Muscle layer of colon (tissue), 2 donors: Measurements from ENCODE around the gene IFIT2.
"Not testable (repeated sequence)": the region's sequence is repeated elsewhere in the genome, so short reads cannot be mapped to it uniquely, and the experiment has no call there.

ENCODE experiments used
- H3K27ac ChIP-seq: one replicate; pipeline ENCODE4 v1.7.0; 2013; ENCODE audit warnings: low read depth, mild to moderate bottlenecking, low read length, moderate library complexity
- H3K27me3 ChIP-seq, 2 donors: one replicate each; pipeline ENCODE4 v1.7.0; 2013; ENCODE audit warnings: low read length in 2 of 2, mild to moderate bottlenecking in 2 of 2; ENCODE audit not compliant: insufficient read depth in 2 of 2, control insufficient read depth in 1 of 2
- H3K36me3 ChIP-seq: one replicate; pipeline ENCODE4 v1.7.0; 2013; ENCODE audit warnings: mild to moderate bottlenecking, low read length; ENCODE audit not compliant: insufficient read depth
- H3K4me1 ChIP-seq: one replicate; pipeline ENCODE4 v1.7.0; 2013; ENCODE audit warnings: mild to moderate bottlenecking, low read length; ENCODE audit not compliant: insufficient read depth
- H3K4me3 ChIP-seq, 2 donors: one replicate each; pipeline ENCODE4 v1.7.0; 2013; ENCODE audit warnings: low read length in 2 of 2, low read depth in 1 of 2, mild to moderate bottlenecking in 1 of 2, moderate library complexity in 1 of 2
- H3K9ac ChIP-seq: one replicate; pipeline ENCODE4 v1.7.0; 2013; ENCODE audit warnings: low read length
- H3K9me3 ChIP-seq: one replicate; pipeline ENCODE4 v1.7.0; 2013; ENCODE audit warnings: mild to moderate bottlenecking, low read length
- donor health status: abdominal sarcoma.
- donor health status: Adenocarcinoma of cecum.

IFIT2 gene

GRCh38 chr10:89281606-89282395 lies 20.0 kb upstream of the IFIT2 start:
- Histone ChIP-seq H3K36me3 (no peaks in the 10 kb centered on the region), H3K4me3 (no peak overlapping the region), H3K27ac (no peak overlapping the region), H3K9ac (no peak overlapping the region), H3K9me3 (no peaks in the 10 kb centered on the region), H3K27me3 (no peaks in the 10 kb centered on the region), H3K4me1 (peaks cover 41% of the 10 kb centered on the region)

- H3K27me3 ChIP-seq = no peaks in the 10 kb centered on the region
- no peaks in the 10 kb centered on the region for H3K36me3 ChIP-seq
- H3K4me3 ChIP-seq = peak overlapping the region in 1 of 2 donors; percentile 32
- no peak overlapping the region for H3K9ac ChIP-seq
- H3K27ac ChIP-seq = peak overlapping the region; percentile 4
- no peaks in the 10 kb centered on the region for H3K9me3 ChIP-seq
- H3K4me1 ChIP-seq = peaks cover 31% of the 10 kb centered on the region
Observed at GRCh38 chr10:89283025-89283935, 18.6 kb upstream of the IFIT2 start.

- Histone ChIP-seq H3K4me1 (peaks cover 28% of the 10 kb centered on the region), H3K9ac (no peak overlapping the region), H3K27ac (peak overlapping the region; percentile 4), H3K4me3 (peak overlapping the region in 1 of 2 donors; percentile 32), H3K36me3 (no peaks in the 10 kb centered on the region), H3K27me3 (no peaks in the 10 kb centered on the region), H3K9me3 (no peaks in the 10 kb centered on the region)
Observed at GRCh38 chr10:89283936-89284475, 17.8 kb upstream of the IFIT2 start.

- not testable (repeated sequence) for H3K4me3 ChIP-seq, H3K9me3 ChIP-seq, H3K9ac ChIP-seq, H3K27me3 ChIP-seq, H3K36me3 ChIP-seq
- Histone ChIP-seq H3K4me1 (peaks cover 22% of the 10 kb centered on the region), H3K27ac (peak overlapping the region; percentile 4)
Observed at GRCh38 chr10:89284711-89285110, 17.1 kb upstream of the IFIT2 start.

GRCh38 chr10:89285303-89285702 lies 16.5 kb upstream of the IFIT2 start:
- H3K27ac ChIP-seq, H3K27me3 ChIP-seq, H3K36me3 ChIP-seq, H3K9me3 ChIP-seq, H3K4me3 ChIP-seq, H3K9ac ChIP-seq: not testable (repeated sequence)
- peaks cover 22% of the 10 kb centered on the region for H3K4me1 ChIP-seq

- H3K4me3 ChIP-seq = no peak overlapping the region
- no peaks in the 10 kb centered on the region for H3K9me3 ChIP-seq
- no peaks in the 10 kb centered on the region for H3K36me3 ChIP-seq
- H3K4me1 ChIP-seq = peaks cover 19% of the 10 kb centered on the region
- no peak overlapping the region for H3K27ac ChIP-seq
- H3K9ac ChIP-seq = no peak overlapping the region
- no peaks in the 10 kb centered on the region for H3K27me3 ChIP-seq
Observed at GRCh38 chr10:89294721-89295239, 7.1 kb upstream of the IFIT2 start.

- Histone ChIP-seq H3K27me3 (no peaks in the 10 kb centered on the region), H3K4me1 (peaks cover 20% of the 10 kb centered on the region), H3K27ac (no peak overlapping the region), H3K4me3 (no peak overlapping the region), H3K9me3 (no peaks in the 10 kb centered on the region), H3K9ac (no peak overlapping the region), H3K36me3 (no peaks in the 10 kb centered on the region)
Observed at GRCh38 chr10:89295597-89295996, 6.2 kb upstream of the IFIT2 start.

GRCh38 chr10:89296220-89296648 lies 5.6 kb upstream of the IFIT2 start:
- H3K4me3 ChIP-seq = no peak overlapping the region
- no peaks in the 10 kb centered on the region for H3K9me3 ChIP-seq
- H3K27ac ChIP-seq = peak overlapping the region; percentile 17
- no peaks in the 10 kb centered on the region for H3K27me3 ChIP-seq
- peaks cover 26% of the 10 kb centered on the region for H3K4me1 ChIP-seq
- H3K36me3 ChIP-seq = no peaks in the 10 kb centered on the region
- no peak overlapping the region for H3K9ac ChIP-seq

GRCh38 chr10:89297356-89297755 lies 4.5 kb upstream of the IFIT2 start:
- no peaks in the 10 kb centered on the region for H3K27me3 ChIP-seq
- no peak overlapping the region for H3K27ac ChIP-seq
- no peaks in the 10 kb centered on the region for H3K9me3 ChIP-seq
- H3K4me3 ChIP-seq = no peak overlapping the region
- peaks cover 29% of the 10 kb centered on the region for H3K4me1 ChIP-seq
- H3K36me3 ChIP-seq = no peaks in the 10 kb centered on the region
- no peak overlapping the region for H3K9ac ChIP-seq

- H3K27ac ChIP-seq = no peak overlapping the region
Observed at GRCh38 chr10:89297791-89298190, 4.1 kb upstream of the IFIT2 start.

GRCh38 chr10:89299031-89299430 lies 2.8 kb upstream of the IFIT2 start:
- Histone ChIP-seq H3K4me1 (peaks cover 45% of the 10 kb centered on the region), H3K9ac (no peak overlapping the region), H3K36me3 (no peaks in the 10 kb centered on the region), H3K9me3 (no peaks in the 10 kb centered on the region), H3K27ac (no peak overlapping the region), H3K4me3 (no peak overlapping the region), H3K27me3 (no peaks in the 10 kb centered on the region)

More at GRCh38 chr10:89297791-89298190, 4.1 kb upstream of the IFIT2 start:
- no peak overlapping the region for H3K9ac ChIP-seq
- no peaks in the 10 kb centered on the region for H3K36me3 ChIP-seq
- no peaks in the 10 kb centered on the region for H3K27me3 ChIP-seq
- H3K9me3 ChIP-seq = no peaks in the 10 kb centered on the region
- no peak overlapping the region for H3K4me3 ChIP-seq
- peaks cover 33% of the 10 kb centered on the region for H3K4me1 ChIP-seq
